Trophoblast cell (in vitro differentiated cells and primary cell): ENCODE measurements around the gene SKI.

Experiments
- DNase-seq, 2 donors: peaks; one replicate each; pipeline ENCODE4 v3.0.0-alpha.2; 2016
- H2AFZ ChIP-seq: 2 replicates; pipeline ENCODE4 v1.6.1; 2013; ENCODE audit warnings: low read length, moderate library complexity, mild to moderate bottlenecking; ENCODE audit not compliant: insufficient read depth, poor library complexity
- H2AK5ac ChIP-seq: 2 replicates; pipeline ENCODE4 v1.6.1; 2013; ENCODE audit warnings: mild to moderate bottlenecking, low read length
- H2BK120ac ChIP-seq: 2 replicates; pipeline ENCODE4 v1.6.1; 2013; ENCODE audit warnings: low read length, mild to moderate bottlenecking, moderate library complexity; ENCODE audit not compliant: insufficient read depth, poor library complexity
- H2BK12ac ChIP-seq: 2 replicates; pipeline ENCODE4 v1.6.1; 2013; ENCODE audit warnings: mild to moderate bottlenecking, low read length, moderate library complexity
- H2BK5ac ChIP-seq: 2 replicates; pipeline ENCODE4 v1.6.1; 2013; ENCODE audit warnings: low read length, low read depth, moderate library complexity, mild to moderate bottlenecking; ENCODE audit not compliant: poor library complexity
- H3K14ac ChIP-seq: 2 replicates; pipeline ENCODE4 v1.6.1; 2013; ENCODE audit warnings: mild to moderate bottlenecking, low read length
- H3K18ac ChIP-seq: 2 replicates; pipeline ENCODE4 v1.6.1; 2013; ENCODE audit warnings: mild to moderate bottlenecking, low read length
- H3K23ac ChIP-seq: 2 replicates; pipeline ENCODE4 v1.6.1; 2013; ENCODE audit warnings: low read length
- H3K27ac ChIP-seq: 2 replicates; pipeline ENCODE4 v1.5.1; 2013; ENCODE audit warnings: low read depth, mild to moderate bottlenecking, inconsistent platforms, low read length, moderate library complexity
- H3K27me3 ChIP-seq: 2 replicates; pipeline ENCODE4 v1.6.1; 2013; ENCODE audit warnings: inconsistent platforms, mild to moderate bottlenecking, low read length, moderate library complexity; ENCODE audit not compliant: insufficient read depth
- H3K36me3 ChIP-seq, 2 experiments: 1 replicate in 1 of 2; 2 replicates in 1 of 2; pipeline ENCODE4 v1.6.1; 2013; ENCODE audit warnings: low read length in 2 of 2, mild to moderate bottlenecking in 2 of 2, moderate library complexity in 1 of 2; ENCODE audit not compliant: insufficient read depth in 2 of 2, control insufficient read depth in 1 of 2
- H3K4ac ChIP-seq: 2 replicates; pipeline ENCODE4 v1.6.1; 2013; ENCODE audit warnings: low read depth, mild to moderate bottlenecking, low read length, moderate library complexity
- H3K4me1 ChIP-seq, 2 experiments: 1 replicate in 1 of 2; 2 replicates in 1 of 2; pipeline ENCODE4 v1.6.1; 2013; ENCODE audit warnings: low read length in 2 of 2, mild to moderate bottlenecking in 2 of 2, moderate library complexity in 1 of 2; ENCODE audit not compliant: insufficient read depth in 2 of 2, control insufficient read depth in 1 of 2
- H3K4me2 ChIP-seq: 2 replicates; pipeline ENCODE4 v1.6.1; 2013; ENCODE audit warnings: inconsistent platforms, mild to moderate bottlenecking, low read length, moderate library complexity
- H3K4me3 ChIP-seq: 2 replicates; pipeline ENCODE4 v1.5.1; 2013; ENCODE audit warnings: mild to moderate bottlenecking, low read depth, low read length, inconsistent platforms
- H3K79me1 ChIP-seq: one replicate; pipeline ENCODE4 v1.6.1; 2013; ENCODE audit warnings: low read length
- H3K79me2 ChIP-seq: 2 replicates; pipeline ENCODE4 v1.6.1; 2013; ENCODE audit warnings: low read length, mild to moderate bottlenecking; ENCODE audit not compliant: control insufficient read depth, insufficient read depth, poor library complexity
- H3K9ac ChIP-seq: 2 replicates; pipeline ENCODE4 v1.6.1; 2013; ENCODE audit warnings: mild to moderate bottlenecking, low read length
- H3K9me3 ChIP-seq: 2 replicates; pipeline ENCODE4 v1.6.1; 2013; ENCODE audit warnings: low read depth, mild to moderate bottlenecking, control low read depth, inconsistent platforms, low read length; ENCODE audit not compliant: insufficient read depth
- H4K12ac ChIP-seq: 2 replicates; pipeline ENCODE4 v1.6.1; 2013; ENCODE audit warnings: low read depth, mild to moderate bottlenecking, low read length, moderate library complexity
- H4K8ac ChIP-seq: 2 replicates; pipeline ENCODE4 v1.6.1; 2013; ENCODE audit warnings: low read depth, mild to moderate bottlenecking, low read length, moderate library complexity
- H4K91ac ChIP-seq: one replicate; pipeline ENCODE4 v1.6.1; 2013; ENCODE audit warnings: low read depth, mild to moderate bottlenecking, low read length, moderate library complexity
- WGBS: extraction: QIAGEN DNeasy Blood & Tissue Kit; methylation state at CpG from one replicate; pipeline ENCODE4 v1.1.7; 2013; ENCODE audit warnings: missing lambda C conversion rate; ENCODE audit not compliant: insufficient read length, insufficient coverage; ENCODE audit errors: extremely low coverage; 5-methylcytosine and 5-hydroxymethylcytosine counted together

Gene SKI

GRCh38 chr1:2314803-2315673 is 86.9 kb downstream of the SKI start:
- H2BK120ac ChIP-seq: peak overlapping the region; percentile 97
- H4K8ac ChIP-seq: peak overlapping the region; percentile 95
- peak overlapping the region; percentile 99 for H2BK12ac ChIP-seq
- H3K27ac ChIP-seq: peak overlapping the region; percentile 85
- no peak overlapping the region for H3K9ac ChIP-seq
- peak overlapping the region; percentile 64 for H3K4me3 ChIP-seq
- H3K36me3 ChIP-seq: peaks cover 6 to 9% of the 10 kb centered on the region in 2 experiments
- peak overlapping the region; percentile 96 for H3K14ac ChIP-seq
- peaks cover 13% of the 10 kb centered on the region for H3K79me2 ChIP-seq
- H3K18ac ChIP-seq: peak overlapping the region; percentile 91
- peaks cover 3% of the 10 kb centered on the region for H3K9me3 ChIP-seq
- H3K4ac ChIP-seq: peak overlapping the region; percentile 94
- peak overlapping the region; percentile 88 for H4K12ac ChIP-seq
- peaks cover 40 to 48% of the 10 kb centered on the region in 2 experiments for H3K4me1 ChIP-seq
- no CpG with 5 or more reads among the region's 91 CpGs for WGBS
- H4K91ac ChIP-seq: peak overlapping the region; percentile 97
- peak overlapping the region; percentile 46 for H3K4me2 ChIP-seq
- peak overlapping the region; percentile 78 for H2AK5ac ChIP-seq
- H2BK5ac ChIP-seq: peak overlapping the region; percentile 94
- H3K27me3 ChIP-seq: no peaks in the 10 kb centered on the region
- peak overlapping the region; percentile 50 for H2AFZ ChIP-seq
- no peak overlapping the region for H3K23ac ChIP-seq
- DNase-seq: peak in 1 of 2 donors; percentile 45
- peaks cover 44% of the 10 kb centered on the region for H3K79me1 ChIP-seq

- H2BK5ac ChIP-seq: peak overlapping the region; percentile 58
- H3K4me2 ChIP-seq: no peak overlapping the region
- H3K27me3 ChIP-seq: no peaks in the 10 kb centered on the region
- H2BK12ac ChIP-seq: peak overlapping the region; percentile 99
- H3K23ac ChIP-seq: no peak overlapping the region
- H3K79me2 ChIP-seq: peaks cover 13% of the 10 kb centered on the region
- peaks cover 0 to 1% of the 10 kb centered on the region in 2 experiments for H3K36me3 ChIP-seq
- peak overlapping the region; percentile 95 for H4K8ac ChIP-seq
- peak overlapping the region; percentile 65 for H3K27ac ChIP-seq
- H2BK120ac ChIP-seq: peak overlapping the region; percentile 91
- H3K4me3 ChIP-seq: no peak overlapping the region
- peak overlapping the region; percentile 83 for H4K12ac ChIP-seq
- WGBS: no CpG with 5 or more reads among the region's 21 CpGs
- H3K9ac ChIP-seq: no peak overlapping the region
- peak overlapping the region; percentile 78 for H2AK5ac ChIP-seq
- H3K4ac ChIP-seq: peak overlapping the region; percentile 94
- peak overlapping the region; percentile 68 for H3K14ac ChIP-seq
- peak in 1 of 2 donors; percentile 6 for DNase-seq
- peaks cover 3% of the 10 kb centered on the region for H3K9me3 ChIP-seq
- peak overlapping the region; percentile 50 for H2AFZ ChIP-seq
- peaks cover 43% of the 10 kb centered on the region for H3K79me1 ChIP-seq
- H3K4me1 ChIP-seq: peaks cover 40 to 50% of the 10 kb centered on the region in 2 experiments
- peak overlapping the region; percentile 97 for H4K91ac ChIP-seq
- H3K18ac ChIP-seq: peak overlapping the region; percentile 91
Observed at GRCh38 chr1:2315674-2316450, 87.7 kb downstream of the SKI start.

GRCh38 chr1:2316451-2316961 is 88.4 kb downstream of the SKI start:
- Histone ChIP-seq H4K8ac (peak overlapping the region; percentile 59), H3K36me3 (no peaks in the 10 kb centered on the region), H3K4me2 (no peak overlapping the region), H3K14ac (peak overlapping the region; percentile 68), H3K9me3 (peaks cover 3% of the 10 kb centered on the region), H3K27me3 (no peaks in the 10 kb centered on the region), H4K91ac (peak overlapping the region; percentile 97), H3K9ac (no peak overlapping the region), H2AK5ac (peak overlapping the region; percentile 6), H3K79me1 (peaks cover 46% of the 10 kb centered on the region), H2BK120ac (peak overlapping the region; percentile 91), H3K18ac (peak overlapping the region; percentile 5), H3K27ac (peak overlapping the region; percentile 65), H4K12ac (no peak overlapping the region), H2BK12ac (peak overlapping the region; percentile 99), H3K4me3 (no peak overlapping the region), H2AFZ (no peak overlapping the region), H3K4ac (peak overlapping the region; percentile 23), H3K79me2 (peaks cover 13% of the 10 kb centered on the region), H3K4me1 (peaks cover 42 to 52% of the 10 kb centered on the region in 2 experiments), H3K23ac (no peak overlapping the region), H2BK5ac (no peak overlapping the region)
- peak; percentile 74 to 83 for DNase-seq
- WGBS: no CpG with 5 or more reads among the region's 16 CpGs
